Ishikawa (cell line): Measurements from ENCODE around the gene ADAM15.

ENCODE experiments used
- CEBPB ChIP-seq: IDR thresholded peaks from 2 replicates; pipeline ENCODE4 v1.6.1; 2012
- CREB1 ChIP-seq: IDR thresholded peaks from 2 replicates; pipeline ENCODE4 v1.6.1; 2012; ENCODE audit warnings: low read depth
- EGR1 ChIP-seq: IDR thresholded peaks from 2 replicates; pipeline ENCODE4 v1.6.1; 2012
- EP300 ChIP-seq: IDR thresholded peaks from 2 replicates; pipeline ENCODE4 v1.6.1; 2012; ENCODE audit warnings: borderline replicate concordance
- FOXM1 ChIP-seq: IDR thresholded peaks from 2 replicates; pipeline ENCODE4 v1.6.1; 2012; ENCODE audit warnings: low read depth, borderline replicate concordance
- NFIC ChIP-seq: IDR thresholded peaks from 2 replicates; pipeline ENCODE4 v1.6.1; 2012
- RAD21 ChIP-seq: IDR thresholded peaks from 2 replicates; pipeline ENCODE4 v1.6.1; 2012; ENCODE audit warnings: low read depth
- TAF1 ChIP-seq: IDR thresholded peaks from 2 replicates; pipeline ENCODE4 v1.6.1; 2012; ENCODE audit warnings: low read depth, mild to moderate bottlenecking
- TCF12 ChIP-seq: IDR thresholded peaks from 2 replicates; pipeline ENCODE4 v1.6.1; 2012; ENCODE audit warnings: low read depth
- TEAD4 ChIP-seq: IDR thresholded peaks from 2 replicates; pipeline ENCODE4 v1.6.1; 2012
- YY1 ChIP-seq: IDR thresholded peaks from 2 replicates; pipeline ENCODE4 v1.6.1; 2012; ENCODE audit warnings: low read depth
- ZBTB7A ChIP-seq: IDR thresholded peaks from 2 replicates; pipeline ENCODE4 v1.6.1; 2012; ENCODE audit warnings: low read depth
- TF ChIP-seq, protein P1 (sequence below): IDR thresholded peaks from 2 replicates; pipeline ENCODE4 v1.6.1; 2012
- TF ChIP-seq, protein P2 (sequence below): IDR thresholded peaks from 2 replicates; pipeline ENCODE4 v1.6.1; 2012
- TF ChIP-seq, protein P3 (sequence below): IDR thresholded peaks from 2 replicates; pipeline ENCODE4 v1.6.1; 2012; ENCODE audit warnings: low read depth, mild to moderate bottlenecking

Gene ADAM15

DNA sequence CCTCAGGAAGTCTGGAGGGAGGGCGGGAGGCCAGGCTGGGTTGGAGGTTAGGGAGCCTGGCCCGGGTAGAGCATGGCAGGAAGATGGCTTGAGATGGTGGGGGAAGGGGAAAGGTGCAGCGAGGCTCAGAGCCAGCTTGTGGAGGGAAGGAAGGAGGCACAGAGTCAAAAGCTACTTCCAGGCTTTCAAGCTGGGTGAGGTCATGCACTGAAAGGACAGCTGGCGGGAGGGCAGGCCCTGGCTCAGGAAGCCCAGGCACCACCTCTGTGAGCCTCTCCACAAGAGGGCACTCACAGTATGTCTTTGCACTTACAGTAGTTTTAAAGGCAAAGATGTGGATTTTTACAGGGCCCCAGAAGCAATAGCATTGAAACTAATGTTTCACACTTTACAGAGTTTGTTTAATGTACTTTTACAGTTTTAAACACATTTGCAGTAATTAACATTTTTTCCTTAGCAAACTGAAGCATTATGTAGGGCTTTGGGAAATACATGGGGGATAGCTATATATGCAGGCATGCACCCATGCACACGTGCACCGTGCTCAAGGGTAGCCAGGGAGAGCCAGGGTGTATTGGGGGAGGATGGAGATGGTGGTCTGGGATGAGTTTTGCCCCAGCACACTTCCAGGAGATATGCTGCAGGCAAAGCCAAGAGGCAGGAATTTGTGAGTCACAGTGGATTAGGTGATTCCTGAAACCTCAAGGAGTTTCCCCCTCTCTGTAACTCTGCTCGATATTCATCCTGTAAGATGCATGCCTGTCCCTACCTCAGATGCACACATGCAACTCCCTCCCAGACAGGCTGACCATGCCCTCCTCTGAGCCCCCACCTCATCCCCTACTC, 6.1 kb upstream of the ADAM15 start:
- TF ChIP-seq TEAD4: no peak
- peak; percentile 85 for TF ChIP-seq RAD21
- TF ChIP-seq, protein P1, sequence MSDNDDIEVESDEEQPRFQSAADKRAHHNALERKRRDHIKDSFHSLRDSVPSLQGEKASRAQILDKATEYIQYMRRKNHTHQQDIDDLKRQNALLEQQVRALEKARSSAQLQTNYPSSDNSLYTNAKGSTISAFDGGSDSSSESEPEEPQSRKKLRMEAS: peak; percentile 35; the same call in 1 of the 2 replicates
- TF ChIP-seq, protein P2, sequence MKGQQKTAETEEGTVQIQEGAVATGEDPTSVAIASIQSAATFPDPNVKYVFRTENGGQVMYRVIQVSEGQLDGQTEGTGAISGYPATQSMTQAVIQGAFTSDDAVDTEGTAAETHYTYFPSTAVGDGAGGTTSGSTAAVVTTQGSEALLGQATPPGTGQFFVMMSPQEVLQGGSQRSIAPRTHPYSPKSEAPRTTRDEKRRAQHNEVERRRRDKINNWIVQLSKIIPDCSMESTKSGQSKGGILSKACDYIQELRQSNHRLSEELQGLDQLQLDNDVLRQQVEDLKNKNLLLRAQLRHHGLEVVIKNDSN: 0 out of 2 replicates have a peak, but pooled peaks have one; percentile 4

DNA sequence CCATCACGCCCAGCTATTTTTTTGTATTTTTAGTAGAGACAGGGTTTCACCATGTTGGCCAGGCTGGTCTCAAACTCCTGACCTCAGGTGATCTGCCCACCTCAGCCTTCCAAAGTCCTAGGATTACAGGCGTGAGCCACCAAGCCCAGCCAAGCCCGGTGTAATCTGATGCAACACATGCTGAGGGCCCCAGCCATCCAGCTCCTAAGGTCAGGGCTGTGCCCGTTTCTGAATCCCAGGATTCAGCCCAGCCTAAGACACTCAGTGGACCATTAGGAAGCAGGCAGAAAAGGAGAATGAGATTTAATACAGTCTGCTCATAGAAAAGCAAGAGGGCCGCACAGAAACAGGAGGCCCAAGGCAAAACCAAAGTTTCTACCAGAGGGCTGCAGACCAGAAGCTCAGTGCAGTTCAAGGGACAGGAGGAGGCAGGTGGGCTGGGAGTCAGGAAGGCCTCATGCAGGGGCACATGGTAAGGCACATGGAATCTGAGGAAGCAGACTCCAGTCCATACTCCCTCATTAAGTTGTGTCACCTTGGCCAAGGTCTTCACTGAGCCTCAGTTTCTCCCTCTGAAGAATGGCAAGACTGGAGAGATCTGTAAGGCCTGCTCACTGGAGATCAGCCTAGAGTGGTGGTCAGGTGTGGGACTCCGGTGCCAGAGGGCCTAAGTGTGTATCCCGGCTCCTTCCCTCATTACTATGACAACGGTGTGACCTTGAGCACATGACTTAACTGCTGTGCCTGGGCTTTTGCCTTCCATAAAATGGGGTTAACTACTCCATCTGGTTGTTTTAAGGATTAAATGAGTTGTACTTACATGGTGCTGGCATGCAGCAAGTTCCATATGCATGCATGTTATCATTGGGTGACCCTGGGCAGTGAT, 2.4 kb upstream of the ADAM15 start:
- TF ChIP-seq FOXM1: no peak
- TF ChIP-seq, protein P2: no peak
- TF ChIP-seq TAF1: no peak
- TF ChIP-seq, protein P1: no peak
- TF ChIP-seq CREB1: no peak
- no peak for TF ChIP-seq CEBPB
- no peak for TF ChIP-seq TEAD4
- TF ChIP-seq YY1: no peak
- TF ChIP-seq ZBTB7A: no peak
- TF ChIP-seq NFIC: no peak
- TF ChIP-seq EGR1: no peak
- TF ChIP-seq EP300: no peak
- TF ChIP-seq TCF12: no peak
- TF ChIP-seq, protein P3, sequence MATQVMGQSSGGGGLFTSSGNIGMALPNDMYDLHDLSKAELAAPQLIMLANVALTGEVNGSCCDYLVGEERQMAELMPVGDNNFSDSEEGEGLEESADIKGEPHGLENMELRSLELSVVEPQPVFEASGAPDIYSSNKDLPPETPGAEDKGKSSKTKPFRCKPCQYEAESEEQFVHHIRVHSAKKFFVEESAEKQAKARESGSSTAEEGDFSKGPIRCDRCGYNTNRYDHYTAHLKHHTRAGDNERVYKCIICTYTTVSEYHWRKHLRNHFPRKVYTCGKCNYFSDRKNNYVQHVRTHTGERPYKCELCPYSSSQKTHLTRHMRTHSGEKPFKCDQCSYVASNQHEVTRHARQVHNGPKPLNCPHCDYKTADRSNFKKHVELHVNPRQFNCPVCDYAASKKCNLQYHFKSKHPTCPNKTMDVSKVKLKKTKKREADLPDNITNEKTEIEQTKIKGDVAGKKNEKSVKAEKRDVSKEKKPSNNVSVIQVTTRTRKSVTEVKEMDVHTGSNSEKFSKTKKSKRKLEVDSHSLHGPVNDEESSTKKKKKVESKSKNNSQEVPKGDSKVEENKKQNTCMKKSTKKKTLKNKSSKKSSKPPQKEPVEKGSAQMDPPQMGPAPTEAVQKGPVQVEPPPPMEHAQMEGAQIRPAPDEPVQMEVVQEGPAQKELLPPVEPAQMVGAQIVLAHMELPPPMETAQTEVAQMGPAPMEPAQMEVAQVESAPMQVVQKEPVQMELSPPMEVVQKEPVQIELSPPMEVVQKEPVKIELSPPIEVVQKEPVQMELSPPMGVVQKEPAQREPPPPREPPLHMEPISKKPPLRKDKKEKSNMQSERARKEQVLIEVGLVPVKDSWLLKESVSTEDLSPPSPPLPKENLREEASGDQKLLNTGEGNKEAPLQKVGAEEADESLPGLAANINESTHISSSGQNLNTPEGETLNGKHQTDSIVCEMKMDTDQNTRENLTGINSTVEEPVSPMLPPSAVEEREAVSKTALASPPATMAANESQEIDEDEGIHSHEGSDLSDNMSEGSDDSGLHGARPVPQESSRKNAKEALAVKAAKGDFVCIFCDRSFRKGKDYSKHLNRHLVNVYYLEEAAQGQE: no peak
- TF ChIP-seq RAD21: no peak

DNA sequence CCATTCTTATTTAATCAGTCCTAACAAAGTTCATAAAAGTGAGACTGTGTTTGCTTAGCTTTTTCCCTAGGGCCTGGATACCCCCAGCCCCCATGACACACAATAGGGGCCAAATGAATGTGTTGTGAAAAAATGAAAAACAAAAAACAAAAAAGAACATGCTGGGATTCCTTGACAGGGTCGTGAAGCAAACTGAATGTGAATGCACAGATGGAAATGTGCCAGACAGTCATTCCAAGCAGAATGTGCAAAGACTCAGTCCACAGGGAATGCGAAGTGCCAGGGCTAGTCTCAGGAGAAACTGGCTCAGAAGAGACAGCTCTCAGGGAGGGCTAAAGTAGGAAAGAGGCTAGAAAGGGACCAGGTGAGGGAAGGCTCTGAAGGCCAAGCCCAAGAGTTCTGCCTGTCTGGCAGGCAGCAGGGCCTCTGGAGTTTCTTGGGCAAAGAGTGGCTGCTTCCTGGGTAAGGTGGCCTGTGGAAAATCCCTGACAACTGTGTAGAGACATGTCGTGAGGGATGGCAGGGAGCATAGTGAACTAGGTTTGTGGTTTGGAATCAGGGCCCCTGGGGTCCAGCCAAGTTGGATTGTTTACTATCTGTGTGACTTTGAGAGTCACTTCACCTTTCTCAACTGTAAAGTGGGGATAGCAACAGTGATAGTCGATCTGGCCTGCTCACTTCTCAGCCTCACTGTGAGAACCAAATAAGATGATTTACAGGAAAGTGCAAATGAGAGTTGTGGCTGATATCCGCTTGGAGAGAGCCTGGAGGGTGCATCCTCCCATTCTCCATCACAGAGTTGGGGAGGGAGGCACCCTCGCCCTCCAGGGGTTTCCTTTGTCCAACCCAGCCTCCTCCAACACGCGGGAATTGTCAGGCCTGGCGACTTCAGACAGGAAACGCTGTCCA, 1.2 kb upstream of the ADAM15 start:
- TF ChIP-seq TEAD4 (no peak), ZBTB7A (no peak), TAF1 (no peak), EP300 (no peak), TCF12 (no peak), YY1 (no peak), CEBPB (no peak), RAD21 (no peak), EGR1 (no peak), CREB1 (no peak), FOXM1 (no peak), NFIC (no peak)
- TF ChIP-seq, protein P1: no peak
- TF ChIP-seq, protein P2: no peak
- TF ChIP-seq, protein P3: no peak

DNA sequence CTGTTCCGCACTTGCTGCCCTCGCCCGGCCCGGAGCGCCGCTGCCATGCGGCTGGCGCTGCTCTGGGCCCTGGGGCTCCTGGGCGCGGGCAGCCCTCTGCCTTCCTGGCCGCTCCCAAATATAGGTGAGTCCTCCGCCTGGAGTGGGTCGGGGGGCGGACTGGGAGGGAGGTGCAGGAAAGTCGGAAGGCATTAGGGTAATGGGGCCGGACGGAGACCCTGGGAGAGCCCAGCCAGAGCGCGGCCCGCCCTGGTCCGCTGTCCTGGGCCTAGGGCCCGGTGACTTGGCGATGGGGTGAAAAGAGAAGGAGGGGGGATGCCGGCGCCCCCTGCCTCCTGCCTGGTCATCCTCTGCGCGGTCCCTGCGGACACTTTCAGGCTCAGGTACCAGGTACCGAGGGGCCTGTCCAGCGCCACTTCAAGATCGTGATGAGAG, 243 bp downstream of the ADAM15 start:
- no peak for TF ChIP-seq FOXM1
- TF ChIP-seq TEAD4: no peak
- no peak for TF ChIP-seq CREB1
- no peak; the same call in 1 of the 2 replicates for TF ChIP-seq TCF12
- no peak for TF ChIP-seq EGR1
- TF ChIP-seq EP300: no peak
- TF ChIP-seq ZBTB7A: peak; percentile 56; the same call in 1 of the 2 replicates
- TF ChIP-seq NFIC: no peak; the same call in 1 of the 2 replicates
- TF ChIP-seq, protein P1: 0 out of 2 replicates have a peak, but pooled peaks have one; percentile 14
- TF ChIP-seq, protein P2: no peak
- TF ChIP-seq, protein P3: no peak
- no peak; the same call in none of the 2 replicates for TF ChIP-seq TAF1
- no peak for TF ChIP-seq CEBPB
- no peak for TF ChIP-seq RAD21
- no peak for TF ChIP-seq YY1
